ENCODE data around the gene NEDD1. TPM values are rescaled to one million over a fixed set of nuclear protein-coding genes. Genes with fewer than 3 reads are reported as not detected.

Gene NEDD1
- total RNA-seq, 1 donor from 2014 or later = 17.8 TPM

DNA sequence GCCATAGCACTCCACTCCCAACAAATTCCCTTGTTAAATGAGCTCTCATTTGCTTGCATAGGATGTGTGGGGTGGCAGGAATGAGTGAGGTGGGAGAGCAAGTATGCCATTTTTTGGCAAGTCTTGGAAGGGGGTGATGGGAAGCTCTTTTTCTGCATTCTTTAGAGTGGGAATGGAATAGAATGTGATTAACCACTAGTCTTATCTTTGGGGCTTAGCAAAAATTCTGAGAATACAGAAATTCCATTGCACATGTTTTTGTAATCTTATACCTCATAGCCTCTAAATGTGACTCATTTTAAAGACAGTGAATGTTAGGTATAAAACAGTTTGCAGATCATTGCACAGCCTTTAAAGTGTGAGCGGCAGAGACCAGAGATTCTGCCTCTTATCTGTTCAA, 28.4 kb upstream of the NEDD1 start:
- no peak overlapping the region for H3K27ac ChIP-seq
- no peak for DNase-seq
- H3K4me1 ChIP-seq = no peaks in the 10 kb centered on the region
- H3K27me3 ChIP-seq = no peaks in the 10 kb centered on the region
- H3K9me3 ChIP-seq = no peaks in the 10 kb centered on the region
- H3K4me3 ChIP-seq = no peak overlapping the region
- no peaks in the 10 kb centered on the region for H3K36me3 ChIP-seq
- no peak for ATAC-seq
- intact Hi-C loops (cut with DNase I) = no loop called here
- TF ChIP-seq CTCF (IDR thresholded peaks at IDR 0.05) = no peak

GRCh38 chr12:96879301-96879700, 27.8 kb upstream of the NEDD1 start:
- Histone ChIP-seq H3K27ac (no peak overlapping the region), H3K36me3 (no peaks in the 10 kb centered on the region), H3K4me3 (no peak overlapping the region), H3K4me1 (no peaks in the 10 kb centered on the region), H3K9me3 (no peaks in the 10 kb centered on the region), H3K27me3 (no peaks in the 10 kb centered on the region)
- DNase-seq (no peak), ATAC-seq (peak; percentile 10)
- intact Hi-C loops (cut with DNase I) = no loop called here
- TF ChIP-seq CTCF (IDR thresholded peaks at IDR 0.05) = no peak

- Histone ChIP-seq H3K4me1 (no peaks in the 10 kb centered on the region), H3K36me3 (no peaks in the 10 kb centered on the region), H3K27me3 (no peaks in the 10 kb centered on the region), H3K27ac (no peak overlapping the region), H3K4me3 (no peak overlapping the region), H3K9me3 (no peaks in the 10 kb centered on the region)
- no peak for ATAC-seq
- no peak for DNase-seq
- TF ChIP-seq CTCF (IDR thresholded peaks at IDR 0.05) = no peak
- intact Hi-C loops (cut with DNase I) = no loop called here
Observed at GRCh38 chr12:96880220-96880619, 26.8 kb upstream of the NEDD1 start.

GRCh38 chr12:96881608-96882007, 25.4 kb upstream of the NEDD1 start:
- no peak for TF ChIP-seq CTCF (IDR thresholded peaks at IDR 0.05)
- intact Hi-C loops (cut with DNase I) = no loop called here
- no peaks in the 10 kb centered on the region for H3K4me1 ChIP-seq
- DNase-seq (no peak), ATAC-seq (no peak)
- no peaks in the 10 kb centered on the region for H3K27me3 ChIP-seq
- H3K36me3 ChIP-seq = no peaks in the 10 kb centered on the region
- H3K27ac ChIP-seq = no peak overlapping the region
- H3K9me3 ChIP-seq = no peaks in the 10 kb centered on the region
- H3K4me3 ChIP-seq = no peak overlapping the region

- Histone ChIP-seq H3K4me1 (no peaks in the 10 kb centered on the region), H3K36me3 (no peaks in the 10 kb centered on the region), H3K27me3 (no peaks in the 10 kb centered on the region), H3K4me3 (no peak overlapping the region), H3K27ac (no peak overlapping the region), H3K9me3 (no peaks in the 10 kb centered on the region)
- DNase-seq (no peak), ATAC-seq (no peak)
- TF ChIP-seq CTCF (IDR thresholded peaks at IDR 0.05) = no peak
- intact Hi-C loops (cut with DNase I) = no loop called here
Observed at GRCh38 chr12:96882862-96883261, 24.2 kb upstream of the NEDD1 start.

GRCh38 chr12:96883571-96883970, 23.5 kb upstream of the NEDD1 start:
- Histone ChIP-seq H3K4me3 (no peak overlapping the region), H3K9me3 (no peaks in the 10 kb centered on the region), H3K36me3 (no peaks in the 10 kb centered on the region), H3K27ac (no peak overlapping the region), H3K4me1 (no peaks in the 10 kb centered on the region), H3K27me3 (no peaks in the 10 kb centered on the region)
- DNase-seq (no peak), ATAC-seq (no peak)
- TF ChIP-seq CTCF (IDR thresholded peaks at IDR 0.05) = no peak
- intact Hi-C loops (cut with DNase I) = no loop called here

Measured in upper lobe of right lung (tissue), 1 donor.